MCF 10A (cell line): ENCODE measurements around the gene KCNAB1. TPM values are rescaled to one million over a fixed set of nuclear protein-coding genes. Genes with fewer than 3 reads are reported as not detected.

ENCODE experiments used
- BruUV-seq: library from RNA; stranded (reverse); fragments of 400-500 nt; replicated peaks from 2 replicates; lab custom pipeline; 2021; lab: Mats Ljungman, UMichigan
- CTCF ChIA-PET: fragments of 300-600 bp; sonication (Branson Sonifier 250); formaldehyde crosslinking; extraction: SDS; loops from one replicate; lab custom pipeline; 2021; ENCODE audit warnings: antibody characterized with exemption, inconsistent platforms; lab: Yijun Ruan, JAX
- POLR2A ChIA-PET: fragments of 300-600, 350-650 bp; sonication (Branson Sonifier 250); formaldehyde crosslinking; extraction: SDS; loops from one replicate; lab custom pipeline; 2020; ENCODE audit warnings: antibody characterized with exemption, inconsistent platforms; lab: Yijun Ruan, JAX
- DNase-seq: peaks from one replicate; pipeline ENCODE4 v3.0.0-alpha.2; 2018; ENCODE audit not compliant: unreplicated experiment
- H3K27ac Mint-ChIP-seq: one replicate; pipeline ENCODE4 v1.8.0; 2022; ENCODE audit warnings: mild to moderate bottlenecking, low read depth, mixed read lengths; ENCODE audit not compliant: unreplicated experiment
- H3K27me3 Mint-ChIP-seq: one replicate; pipeline ENCODE4 v1.8.0; 2022; ENCODE audit warnings: mixed read lengths; ENCODE audit not compliant: insufficient read depth, unreplicated experiment
- H3K36me3 Mint-ChIP-seq: one replicate; pipeline ENCODE4 v1.8.0; 2022; ENCODE audit warnings: mild to moderate bottlenecking, moderate library complexity, mixed read lengths; ENCODE audit not compliant: insufficient read depth, unreplicated experiment
- H3K4me1 Mint-ChIP-seq: one replicate; pipeline ENCODE4 v1.8.0; 2022; ENCODE audit warnings: mixed read lengths; ENCODE audit not compliant: insufficient read depth, unreplicated experiment
- H3K4me3 Mint-ChIP-seq: one replicate; pipeline ENCODE4 v1.8.0; 2022; ENCODE audit warnings: mild to moderate bottlenecking, moderate library complexity, mixed read lengths; ENCODE audit not compliant: unreplicated experiment
- H3K9me3 Mint-ChIP-seq: one replicate; pipeline ENCODE4 v1.8.0; 2022; ENCODE audit warnings: mixed read lengths; ENCODE audit not compliant: unreplicated experiment
- CTCF ChIP-seq: fragments of 200-600 bp; IDR thresholded peaks from one replicate; pipeline ENCODE4 v1.8.0; 2022; ENCODE audit warnings: antibody characterized with exemption, mild to moderate bottlenecking; ENCODE audit not compliant: unreplicated experiment
- intact Hi-C: fragments of 100-400 bp; cut with micrococcal nuclease; formaldehyde crosslinking; loops from 2 replicates; pipeline ENCODE4 v1.14.1; 2022
- total RNA-seq: library from RNA; stranded (reverse); gene quantifications from 2 replicates; pipeline ENCODE4 v1.2.3, GENCODE V29; 2022

The KCNAB1 gene
- total RNA-seq, 1 experiment from 2014 or later, result 0.44 TPM

GRCh38 chr3:156483961-156484787 lies 363.8 kb downstream of the KCNAB1 start:
- CTCF ChIA-PET, result interaction anchor here (0.6 to 2.4 kb wide), 10 partner anchors 22 to 603 kb away, joined by 3 to 9 read pairs (median 4); no protein-coding TSS in a partner anchor

GRCh38 chr3:156488767-156489166 lies 368.4 kb downstream of the KCNAB1 start:
- DNase-seq, result no peak
- Mint-ChIP-seq H3K27ac (no peak overlapping the region), H3K36me3 (no peaks in the 10 kb centered on the region), H3K4me1 (peaks cover 8% of the 10 kb centered on the region), H3K9me3 (no peaks in the 10 kb centered on the region), H3K27me3 (peaks cover 12% of the 10 kb centered on the region), H3K4me3 (no peak overlapping the region)
- no TSS peak for BruUV-seq
- no peak for TF ChIP-seq CTCF
- ChIA-PET POLR2A (no interaction called here), CTCF (interaction anchor here (0.5 to 2.0 kb wide), 5 partner anchors 51 to 1080 kb away, joined by 3 to 5 read pairs (median 4); no protein-coding TSS in a partner anchor)
- intact Hi-C loops, result no loop called here

More at GRCh38 chr3:156483961-156484787, 363.8 kb downstream of the KCNAB1 start:
- intact Hi-C loops, result no loop called here
- BruUV-seq, result no TSS peak
- POLR2A ChIA-PET, result interaction anchor here (0.6 to 1.5 kb wide), 5 partner anchors 16 to 675 kb away, joined by 3 to 9 read pairs (median 3); partner anchors contain the start of gene CCNL1
- peak; percentile 50 for DNase-seq
- TF ChIP-seq CTCF, result no peak
- H3K4me3 Mint-ChIP-seq, result peak overlapping the region; percentile 4
- H3K9me3 Mint-ChIP-seq, result no peaks in the 10 kb centered on the region
- H3K27ac Mint-ChIP-seq, result peak overlapping the region; percentile 60
- no peaks in the 10 kb centered on the region for H3K36me3 Mint-ChIP-seq
- H3K4me1 Mint-ChIP-seq, result peaks cover 15% of the 10 kb centered on the region
- H3K27me3 Mint-ChIP-seq, result peaks cover 5% of the 10 kb centered on the region

GRCh38 chr3:156489462-156489911 lies 369.1 kb downstream of the KCNAB1 start:
- POLR2A ChIA-PET, result interaction anchor here (0.6 to 0.7 kb wide), 2 partner anchors 26 to 472 kb away, joined by 3 to 4 read pairs; no protein-coding TSS in a partner anchor
- Mint-ChIP-seq H3K27me3 (peaks cover 20% of the 10 kb centered on the region), H3K4me3 (no peak overlapping the region), H3K27ac (no peak overlapping the region), H3K36me3 (no peaks in the 10 kb centered on the region), H3K9me3 (no peaks in the 10 kb centered on the region), H3K4me1 (peaks cover under 1% of the 10 kb centered on the region)
- no peak for TF ChIP-seq CTCF
- no TSS peak for BruUV-seq
- intact Hi-C loops, result no loop called here
- CTCF ChIA-PET, result interaction anchor here (0.7 to 2.0 kb wide), 4 partner anchors 338 to 1079 kb away, joined by 3 to 5 read pairs (median 4); no protein-coding TSS in a partner anchor
- DNase-seq, result peak; percentile 30

- Mint-ChIP-seq H3K27me3 (peaks cover 25% of the 10 kb centered on the region), H3K27ac (no peak overlapping the region), H3K4me3 (no peak overlapping the region), H3K36me3 (no peaks in the 10 kb centered on the region), H3K9me3 (no peaks in the 10 kb centered on the region), H3K4me1 (no peaks in the 10 kb centered on the region)
- no peak for TF ChIP-seq CTCF
- ChIA-PET CTCF (interaction anchor here (1.3 kb wide), 1 partner anchor 60 kb away, joined by 4 read pairs; no protein-coding TSS in a partner anchor), POLR2A (no interaction called here)
- no peak for DNase-seq
- intact Hi-C loops, result no loop called here
- BruUV-seq, result no TSS peak
These were observed 370.8 kb downstream of the KCNAB1 start for GRCh38 chr3:156491192-156491591.
